Esophagus squamous epithelium (tissue), 5 donors: Measurements from ENCODE around the gene FHOD3. TPM values are rescaled to one million over a fixed set of nuclear protein-coding genes. Genes with fewer than 3 reads are reported as not detected.
"Not testable (repeated sequence)": the region's sequence is repeated elsewhere in the genome, so short reads cannot be mapped to it uniquely, and the experiment has no call there.

Experiments used
- DNase-seq: peaks from one replicate; lab custom pipeline; 2025; lab: John Stamatoyannopoulos, UW
- H3K27ac ChIP-seq, 4 donors: fragments of 200-600 bp; sonication (generic); one replicate each; pipeline ENCODE4 v1.5.1; 2016 to 2019; ENCODE audit warnings: mild to moderate bottlenecking in 1 of 4
- H3K27me3 ChIP-seq, 4 donors: fragments of 200-600 bp; sonication (generic); 1 replicate in 3 of 4; 2 replicates in 1 of 4; pipeline versions ENCODE4 v1.5.1 to v1.6.0; 2017 to 2021; ENCODE audit warnings: antibody characterized with exemption in 1 of 4
- H3K36me3 ChIP-seq, 3 donors: fragments of 200-600 bp; sonication (generic); one replicate each; pipeline ENCODE4 v1.5.1; 2016 to 2019
- H3K4me1 ChIP-seq, 3 donors: fragments of 200-600 bp; sonication (generic); one replicate each; pipeline ENCODE4 v1.5.1; 2017 to 2019
- H3K4me3 ChIP-seq, 4 donors: fragments of 200-600 bp; sonication (generic); 1 replicate in 3 of 4; 2 replicates in 1 of 4; pipeline ENCODE4 v1.5.1; 2016 to 2019; ENCODE audit warnings: mild to moderate bottlenecking in 2 of 4, moderate library complexity in 1 of 4
- H3K9me3 ChIP-seq, 3 donors: fragments of 200-600 bp; sonication (generic); one replicate each; pipeline ENCODE4 v1.5.1; 2016 to 2019
- CTCF ChIP-seq, 6 experiments: fragments of 450-650 bp in 4 of 6; fragments of 200-600 bp in 2 of 6; sonication (generic) in 2 of 6; IDR thresholded peaks; one replicate each; pipeline ENCODE4 v1.5.1; 2016 to 2019; ENCODE audit warnings: antibody characterized with exemption in 6 of 6, mild to moderate bottlenecking in 4 of 6, moderate library complexity in 4 of 6
- POLR2A ChIP-seq, 4 donors: fragments of 450-650 bp; IDR thresholded peaks; one replicate each; pipeline ENCODE4 v1.6.1; 2017; ENCODE audit warnings: antibody characterized with exemption in 4 of 4, mild to moderate bottlenecking in 4 of 4, moderate library complexity in 3 of 4
- WGBS, 2 donors: methylation state at CpG; one replicate each; pipeline ENCODE4 v1.1.5; 2018; 5-methylcytosine and 5-hydroxymethylcytosine counted together
- intact Hi-C: fragments of 100-400 bp; cut with DNase I; formaldehyde crosslinking; loops from one replicate; pipeline ENCODE4 v1.15.0; 2022
- total RNA-seq, 4 donors: library from RNA; depleted of rRNA; stranded (reverse); fragments of >200 nt; gene quantifications; one replicate each; pipeline ENCODE4 v1.1.0, GENCODE V29; 2016
- donor health status: DM: yes; HTN: yes; CAD: no.

FHOD3 gene
- total RNA-seq, 4 donors from 2014 or later = 3.1 to 29.6 (median 5.7) TPM

GRCh38 chr18:36459786-36460185 lies 162.3 kb downstream of the FHOD3 start:
- 54 to 70% methylated on average over 3 of the region's 3 CpGs for WGBS, 2 donors
- Histone ChIP-seq H3K27me3 (no peaks in the 10 kb centered on the region), H3K27ac (no peak overlapping the region), H3K36me3 (no peaks in the 10 kb centered on the region), H3K9me3 (no peaks in the 10 kb centered on the region), H3K4me3 (no peak overlapping the region), H3K4me1 (peaks cover 0 to 3% (median 0%) of the 10 kb centered on the region in 3 donors)
- no peak for DNase-seq
- no peak for TF ChIP-seq CTCF (IDR thresholded peaks at IDR 0.05)
- no peak for TF ChIP-seq POLR2A (IDR thresholded peaks at IDR 0.05)
- intact Hi-C loops = no loop called here

GRCh38 chr18:36460324-36460850 lies 162.9 kb downstream of the FHOD3 start:
- 61 to 68% methylated on average over 2 of the region's 2 CpGs for WGBS, 2 donors
- no peaks in the 10 kb centered on the region for H3K27me3 ChIP-seq
- H3K36me3 ChIP-seq = no peaks in the 10 kb centered on the region
- no peak overlapping the region for H3K27ac ChIP-seq
- no peak for TF ChIP-seq CTCF (IDR thresholded peaks at IDR 0.05)
- TF ChIP-seq POLR2A (IDR thresholded peaks at IDR 0.05) = no peak
- no peaks in the 10 kb centered on the region for H3K9me3 ChIP-seq
- no peak overlapping the region for H3K4me3 ChIP-seq
- intact Hi-C loops = no loop called here
- H3K4me1 ChIP-seq = no peaks in the 10 kb centered on the region
- no peak for DNase-seq

GRCh38 chr18:36460854-36461253 lies 163.3 kb downstream of the FHOD3 start:
- Histone ChIP-seq H3K27ac (no peak overlapping the region), H3K27me3 (no peaks in the 10 kb centered on the region), H3K36me3 (no peaks in the 10 kb centered on the region), H3K4me3 (no peak overlapping the region), H3K4me1 (no peaks in the 10 kb centered on the region), H3K9me3 (no peaks in the 10 kb centered on the region)
- no peak for TF ChIP-seq CTCF (IDR thresholded peaks at IDR 0.05)
- TF ChIP-seq POLR2A (IDR thresholded peaks at IDR 0.05) = no peak
- 72 to 75% methylated on average over 2 to 3 of the region's 3 CpGs for WGBS, 2 donors
- intact Hi-C loops = no loop called here
- no peak for DNase-seq

GRCh38 chr18:36461551-36461987 lies 164.1 kb downstream of the FHOD3 start:
- Histone ChIP-seq H3K4me3 (no peak overlapping the region), H3K36me3 (no peaks in the 10 kb centered on the region), H3K4me1 (no peaks in the 10 kb centered on the region), H3K27ac (no peak overlapping the region), H3K27me3 (no peaks in the 10 kb centered on the region), H3K9me3 (no peaks in the 10 kb centered on the region)
- no peak for DNase-seq
- 64 to 100% methylated on average over 1 of the region's 1 CpG for WGBS, 2 donors
- no peak for TF ChIP-seq POLR2A (IDR thresholded peaks at IDR 0.05)
- no peak for TF ChIP-seq CTCF (IDR thresholded peaks at IDR 0.05)
- intact Hi-C loops = no loop called here

GRCh38 chr18:36463516-36463915 lies 166.0 kb downstream of the FHOD3 start:
- H3K4me1 ChIP-seq, H3K27me3 ChIP-seq, intact Hi-C loops, H3K27ac ChIP-seq, H3K9me3 ChIP-seq, H3K4me3 ChIP-seq, H3K36me3 ChIP-seq, DNase-seq: not testable (repeated sequence)
- 91 to 94% methylated on average over 5 of the region's 5 CpGs for WGBS, 2 donors
